T-helper 2 cell treated with Interferon-gamma antibody and Interleukin-4, amounts not matched to agents 5 μg/mL and 100 μg/mL, for 36 hours (primary cell): ENCODE results near the gene PLEKHM2.

Experiments used
- DNase-seq: peaks from one replicate; pipeline ENCODE4 v3.0.0; 2021; ENCODE audit warnings: low spot score
- H3K27ac Mint-ChIP-seq: one replicate; pipeline ENCODE4 v1.8.0; 2021; ENCODE audit warnings: mild to moderate bottlenecking, mixed read lengths
- H3K27me3 Mint-ChIP-seq: one replicate; pipeline ENCODE4 v1.8.0; 2021; ENCODE audit warnings: low read depth, mixed read lengths
- H3K36me3 Mint-ChIP-seq: one replicate; pipeline ENCODE4 v1.8.0; 2021; ENCODE audit warnings: low read depth, mixed read lengths
- H3K4me1 Mint-ChIP-seq: one replicate; pipeline ENCODE4 v1.8.0; 2021; ENCODE audit warnings: low read depth, mixed read lengths
- H3K4me3 Mint-ChIP-seq: one replicate; pipeline ENCODE4 v1.8.0; 2022; ENCODE audit warnings: mild to moderate bottlenecking, moderate library complexity, mixed read lengths
- H3K9me3 Mint-ChIP-seq: one replicate; pipeline ENCODE4 v1.8.0; 2021; ENCODE audit warnings: mixed read lengths

PLEKHM2 gene

GRCh38 chr1:15768388-15768787 lies 84.3 kb downstream of the PLEKHM2 start:
- Mint-ChIP-seq H3K36me3 (no peaks in the 10 kb centered on the region), H3K27me3 (peaks cover 3% of the 10 kb centered on the region), H3K4me1 (no peaks in the 10 kb centered on the region), H3K9me3 (no peaks in the 10 kb centered on the region), H3K27ac (no peak overlapping the region), H3K4me3 (no peak overlapping the region)
- DNase-seq = no peak

DNA sequence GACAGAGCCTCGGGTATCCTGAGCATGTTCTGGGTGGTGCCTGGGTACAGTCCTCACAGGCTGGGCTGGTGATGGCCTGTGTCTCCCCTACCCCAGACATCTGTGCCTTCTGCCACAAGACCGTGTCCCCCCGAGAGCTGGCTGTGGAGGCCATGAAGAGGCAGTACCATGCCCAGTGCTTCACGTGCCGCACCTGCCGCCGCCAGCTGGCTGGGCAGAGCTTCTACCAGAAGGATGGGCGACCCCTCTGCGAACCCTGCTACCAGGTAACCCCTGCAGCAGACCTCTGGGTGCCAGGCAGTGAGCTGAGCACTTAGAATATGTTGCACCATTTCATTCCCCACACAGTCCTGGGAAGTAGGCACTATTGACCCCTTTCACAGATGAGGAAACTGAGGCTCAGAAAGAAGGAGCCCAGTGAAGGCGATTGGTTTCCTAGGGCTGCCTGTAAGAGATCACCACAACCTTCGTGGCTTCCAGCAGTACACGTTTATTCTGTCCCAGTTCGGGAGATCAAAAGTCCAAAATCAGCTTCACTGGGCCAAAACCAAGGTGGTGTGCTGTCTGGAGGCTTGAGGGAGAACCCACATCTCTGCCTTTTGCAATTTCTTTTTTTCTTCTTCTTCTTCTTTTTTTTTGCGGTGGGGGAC lies 86.3 kb downstream of the PLEKHM2 start:
- H3K36me3 Mint-ChIP-seq = no peaks in the 10 kb centered on the region
- peaks cover 3% of the 10 kb centered on the region for H3K27me3 Mint-ChIP-seq
- no peaks in the 10 kb centered on the region for H3K9me3 Mint-ChIP-seq
- DNase-seq = no peak
- H3K4me1 Mint-ChIP-seq = no peaks in the 10 kb centered on the region
- H3K4me3 Mint-ChIP-seq = no peak overlapping the region
- H3K27ac Mint-ChIP-seq = no peak overlapping the region

- H3K4me3 Mint-ChIP-seq = no peak overlapping the region
- no peak for DNase-seq
- H3K4me1 Mint-ChIP-seq = no peaks in the 10 kb centered on the region
- no peaks in the 10 kb centered on the region for H3K9me3 Mint-ChIP-seq
- H3K27ac Mint-ChIP-seq = no peak overlapping the region
- H3K27me3 Mint-ChIP-seq = peaks cover 3% of the 10 kb centered on the region
- no peaks in the 10 kb centered on the region for H3K36me3 Mint-ChIP-seq
Observed at GRCh38 chr1:15771836-15772515, 87.9 kb downstream of the PLEKHM2 start.

DNA sequence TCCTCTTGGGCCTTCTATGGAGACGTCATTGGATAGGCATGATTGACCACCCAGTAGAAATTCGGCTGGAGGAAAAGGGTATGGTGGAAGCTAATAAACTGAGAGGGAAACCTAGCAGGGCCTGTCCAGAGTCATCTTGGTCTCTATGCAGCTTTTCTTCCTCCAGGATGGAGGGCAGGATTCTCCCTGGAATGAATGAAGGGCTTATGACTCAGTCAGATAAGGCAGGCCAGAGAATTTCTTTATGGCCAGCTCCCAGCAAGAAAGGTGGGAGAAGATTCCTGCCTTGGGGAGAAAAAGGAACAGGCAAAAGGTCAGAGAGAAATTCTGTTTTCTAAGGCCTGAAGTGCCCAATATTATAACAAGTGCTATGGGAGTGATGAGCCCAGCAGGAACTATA lies 91.6 kb downstream of the PLEKHM2 start:
- Mint-ChIP-seq H3K27ac (no peak overlapping the region), H3K36me3 (no peaks in the 10 kb centered on the region), H3K27me3 (peaks cover 3% of the 10 kb centered on the region), H3K4me1 (no peaks in the 10 kb centered on the region), H3K9me3 (no peaks in the 10 kb centered on the region), H3K4me3 (no peak overlapping the region)
- DNase-seq = no peak

GRCh38 chr1:15777909-15778707 lies 94.0 kb downstream of the PLEKHM2 start:
- Mint-ChIP-seq H3K27me3 (peaks cover 3% of the 10 kb centered on the region), H3K4me1 (no peaks in the 10 kb centered on the region), H3K27ac (no peak overlapping the region), H3K36me3 (no peaks in the 10 kb centered on the region), H3K9me3 (no peaks in the 10 kb centered on the region), H3K4me3 (no peak overlapping the region)
- no peak for DNase-seq
